Hepatocyte (in vitro differentiated cells): ENCODE data around the gene ATXN10. TPM values are rescaled to one million over a fixed set of nuclear protein-coding genes. Genes with fewer than 3 reads are reported as not detected.
A peak's percentile ranks its signal among the peaks of the same experiment; 100 is the strongest.

ENCODE experiments used
- DNase-seq: peaks from one replicate; pipeline ENCODE4 v3.0.0-alpha.2; 2016; ENCODE audit warnings: low spot score
- H2AFZ ChIP-seq: fragments of 200-600 bp; sonication (generic); 2 replicates; pipeline ENCODE4 v1.6.0; 2016; ENCODE audit warnings: antibody characterized with exemption, mild to moderate bottlenecking
- H3K27ac ChIP-seq: fragments of 200-600 bp; sonication (generic); 2 replicates; pipeline ENCODE4 v1.5.1; 2016; ENCODE audit warnings: mild to moderate bottlenecking
- H3K27me3 ChIP-seq: fragments of 200-600 bp; sonication (generic); 2 replicates; pipeline ENCODE4 v1.6.1; 2016
- H3K36me3 ChIP-seq: fragments of 200-600 bp; sonication (generic); replicated peaks from 2 replicates; pipeline ENCODE4 v1.5.1; 2016; ENCODE audit warnings: low read depth; ENCODE audit not compliant: insufficient read depth
- H3K4me1 ChIP-seq: fragments of 200-600 bp; sonication (generic); 2 replicates; pipeline ENCODE4 v1.5.1; 2016; ENCODE audit warnings: mild to moderate bottlenecking, moderate library complexity; ENCODE audit not compliant: insufficient read depth
- H3K4me2 ChIP-seq: fragments of 200-600 bp; sonication (generic); 2 replicates; pipeline ENCODE4 v1.6.0; 2016
- H3K4me3 ChIP-seq: fragments of 200-600 bp; sonication (generic); 2 replicates; pipeline ENCODE4 v1.5.1; 2016; ENCODE audit warnings: mild to moderate bottlenecking
- H3K79me2 ChIP-seq: fragments of 200-600 bp; sonication (generic); 2 replicates; pipeline ENCODE4 v1.6.0; 2017; ENCODE audit warnings: mild to moderate bottlenecking
- H3K9me2 ChIP-seq: fragments of 200-600 bp; sonication (generic); replicated peaks from 2 replicates; pipeline ENCODE4 v1.6.0; 2017; ENCODE audit warnings: mild to moderate bottlenecking; ENCODE audit not compliant: insufficient read depth
- H3K9me3 ChIP-seq: fragments of 200-600 bp; sonication (generic); 2 replicates; pipeline ENCODE4 v1.5.1; 2016; ENCODE audit warnings: low read depth, mild to moderate bottlenecking
- H4K20me1 ChIP-seq: fragments of 200-600 bp; sonication (generic); 2 replicates; pipeline ENCODE4 v1.6.0; 2016; ENCODE audit warnings: mild to moderate bottlenecking; ENCODE audit not compliant: insufficient read depth, poor library complexity, severe bottlenecking
- CTCF ChIP-seq: fragments of 200-600 bp; sonication (generic); IDR thresholded peaks from 2 replicates; pipeline ENCODE4 v1.5.1; 2016; ENCODE audit warnings: antibody characterized with exemption, mild to moderate bottlenecking; ENCODE audit not compliant: poor library complexity
- EZH2 ChIP-seq: fragments of 200-600 bp; sonication (generic); IDR thresholded peaks from 2 replicates; pipeline ENCODE4 v1.6.1; 2016; ENCODE audit warnings: antibody characterized with exemption, mild to moderate bottlenecking, borderline replicate concordance
- EZH2phosphoT487 ChIP-seq: fragments of 200-600 bp; sonication (generic); IDR thresholded peaks from one replicate; pipeline ENCODE4 v1.6.1; 2018; ENCODE audit warnings: antibody characterized with exemption, mild to moderate bottlenecking, low read depth, moderate library complexity; ENCODE audit not compliant: unreplicated experiment, severe bottlenecking
- WGBS: methylation state at CpG from one replicate; pipeline ENCODE4 v1.1.6; 2016; ENCODE audit warnings: low lambda C conversion rate; ENCODE audit errors: missing lambda C conversion rate; 5-methylcytosine and 5-hydroxymethylcytosine counted together
- polyA plus RNA-seq: library from polyadenylated mRNA; unstranded; fragments of >200 nt; fragmentation: Nextera tagmentation; extraction: Ambion mirVana; gene quantifications from 2 replicates; pipeline ENCODE4 v1.2.1, GENCODE V29; 2016
- total RNA-seq: library from RNA; depleted of rRNA; stranded (reverse); fragments of >200 nt; gene quantifications from 2 replicates; pipeline ENCODE4 v1.2.3, GENCODE V29; 2014

ATXN10 gene
- total and polyA plus RNA-seq, 2 experiments from 2014 or later: 141 to 186 TPM

DNA sequence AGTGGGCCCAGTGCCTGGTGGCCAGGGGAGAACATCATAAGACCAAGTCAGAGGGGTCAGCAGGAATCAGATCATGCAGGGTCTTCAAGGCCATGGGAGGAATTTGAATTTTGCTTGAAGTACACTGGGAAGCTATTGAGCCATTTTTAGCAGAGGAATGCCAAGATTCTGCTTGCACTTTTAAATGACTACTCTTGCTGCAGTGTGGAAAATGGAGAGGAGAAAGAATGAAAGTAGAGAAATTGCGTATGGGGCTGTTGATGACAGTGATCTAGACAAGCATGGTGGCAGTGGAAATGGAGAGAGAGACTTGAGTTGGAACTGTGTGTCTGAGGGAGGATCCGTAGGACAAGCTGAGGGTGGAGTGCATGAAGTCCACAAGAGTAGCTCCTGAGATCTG, 177.3 kb downstream of the ATXN10 start:
- H3K9me2 ChIP-seq: no peaks in the 10 kb centered on the region
- 98% methylated on average over 2 of the region's 2 CpGs for WGBS
- H3K27me3 ChIP-seq: no peaks in the 10 kb centered on the region
- no peaks in the 10 kb centered on the region for H3K79me2 ChIP-seq
- no peaks in the 10 kb centered on the region for H3K4me1 ChIP-seq
- TF ChIP-seq EZH2 (no peak), EZH2phosphoT487 (no peak), CTCF (no peak)
- no peak overlapping the region for H3K4me2 ChIP-seq
- H3K9me3 ChIP-seq: peaks cover 20% of the 10 kb centered on the region
- no peak overlapping the region for H3K4me3 ChIP-seq
- H2AFZ ChIP-seq: no peak overlapping the region
- H3K36me3 ChIP-seq: peaks cover 15% of the 10 kb centered on the region
- no peak overlapping the region for H3K27ac ChIP-seq
- no peaks in the 10 kb centered on the region for H4K20me1 ChIP-seq
- no peak for DNase-seq

DNA sequence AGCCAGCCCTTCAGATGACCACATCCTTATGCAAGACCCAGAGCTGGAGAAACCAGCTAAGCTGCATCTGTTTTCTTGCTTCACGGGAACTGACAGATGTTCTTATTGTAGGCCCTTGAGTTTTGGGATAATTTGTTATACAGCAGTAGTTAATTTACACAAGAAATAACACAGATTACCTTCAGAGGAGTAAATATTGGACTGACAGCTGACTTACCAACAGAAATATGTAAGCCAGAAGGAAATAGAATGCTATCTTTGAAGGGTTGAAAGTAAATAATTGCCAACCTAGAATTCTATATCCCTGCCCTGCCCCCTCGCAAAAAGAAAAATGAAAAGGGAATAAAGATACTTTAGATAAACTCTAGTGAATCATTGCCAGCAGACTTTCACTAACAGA, 181.2 kb downstream of the ATXN10 start:
- Histone ChIP-seq H3K4me2 (no peak overlapping the region), H4K20me1 (no peaks in the 10 kb centered on the region), H3K4me1 (no peaks in the 10 kb centered on the region), H2AFZ (no peak overlapping the region), H3K4me3 (peak overlapping the region; percentile 10), H3K27me3 (no peaks in the 10 kb centered on the region), H3K9me3 (peaks cover 20% of the 10 kb centered on the region), H3K79me2 (no peaks in the 10 kb centered on the region), H3K27ac (no peak overlapping the region), H3K36me3 (peaks cover 15% of the 10 kb centered on the region), H3K9me2 (no peaks in the 10 kb centered on the region)
- 82% methylated on average over 2 of the region's 2 CpGs for WGBS
- DNase-seq: no peak
- TF ChIP-seq EZH2phosphoT487 (no peak), EZH2 (no peak), CTCF (no peak)

DNA sequence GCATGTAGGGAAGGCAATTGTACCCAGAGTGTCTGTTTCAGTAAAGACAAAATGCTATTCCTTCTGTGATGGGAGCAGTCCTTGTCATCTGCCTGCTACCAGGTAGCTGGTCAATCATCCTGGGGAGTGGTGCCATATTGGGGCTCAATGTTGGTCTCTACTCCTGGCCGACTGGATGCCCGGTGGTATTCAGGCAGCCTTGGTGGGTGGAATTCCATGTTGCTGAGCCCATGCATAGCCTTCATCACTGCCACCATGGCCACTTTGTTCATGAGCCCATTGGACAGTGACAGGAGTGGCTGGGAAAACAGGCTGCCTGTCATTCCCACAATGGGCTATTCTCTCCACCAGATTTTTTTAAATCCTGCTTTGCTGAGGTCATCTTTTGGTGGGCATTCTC, 184.3 kb downstream of the ATXN10 start:
- no peak overlapping the region for H3K4me3 ChIP-seq
- H3K9me3 ChIP-seq: peaks cover 20% of the 10 kb centered on the region
- H3K27me3 ChIP-seq: no peaks in the 10 kb centered on the region
- H3K9me2 ChIP-seq: no peaks in the 10 kb centered on the region
- H3K4me1 ChIP-seq: no peaks in the 10 kb centered on the region
- no peaks in the 10 kb centered on the region for H4K20me1 ChIP-seq
- peaks cover 15% of the 10 kb centered on the region for H3K36me3 ChIP-seq
- H3K27ac ChIP-seq: no peak overlapping the region
- no peak for DNase-seq
- TF ChIP-seq CTCF (no peak), EZH2 (no peak), EZH2phosphoT487 (no peak)
- H3K79me2 ChIP-seq: no peaks in the 10 kb centered on the region
- WGBS: 95% methylated on average over 2 of the region's 2 CpGs
- no peak overlapping the region for H2AFZ ChIP-seq
- H3K4me2 ChIP-seq: no peak overlapping the region

DNA sequence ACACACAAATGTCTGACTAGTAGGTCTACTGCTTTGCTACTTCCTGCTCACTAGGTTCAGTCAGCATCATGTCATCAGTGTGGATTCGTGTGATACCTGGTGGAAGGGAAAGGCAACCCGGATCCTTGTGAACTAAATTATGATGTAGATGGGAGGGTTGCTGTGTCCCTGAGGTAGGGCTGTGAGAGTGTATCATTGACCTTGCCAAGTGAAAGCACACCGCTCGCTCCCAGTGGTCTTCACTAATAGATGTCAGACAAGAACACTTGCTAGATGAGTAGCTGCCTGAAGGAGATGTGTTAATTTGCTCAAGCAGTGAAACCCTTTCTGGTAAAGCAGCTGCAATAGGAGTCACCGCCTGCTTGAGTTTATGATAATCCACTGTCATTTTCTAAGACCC, 185.9 kb downstream of the ATXN10 start:
- H3K4me1 ChIP-seq: no peaks in the 10 kb centered on the region
- WGBS: 96% methylated on average over 5 of the region's 5 CpGs

More for the DNA sequence above, 185.9 kb downstream of the ATXN10 start:
- no peaks in the 10 kb centered on the region for H3K79me2 ChIP-seq
- H3K4me2 ChIP-seq: no peak overlapping the region
- peaks cover 11% of the 10 kb centered on the region for H3K9me3 ChIP-seq
- H3K36me3 ChIP-seq: peaks cover 8% of the 10 kb centered on the region
- no peak for DNase-seq
- H3K27ac ChIP-seq: no peak overlapping the region
- H3K4me3 ChIP-seq: no peak overlapping the region
- no peaks in the 10 kb centered on the region for H3K9me2 ChIP-seq
- TF ChIP-seq EZH2 (no peak), EZH2phosphoT487 (no peak), CTCF (no peak)
- no peaks in the 10 kb centered on the region for H4K20me1 ChIP-seq
- no peak overlapping the region for H2AFZ ChIP-seq
- H3K27me3 ChIP-seq: no peaks in the 10 kb centered on the region
